ENCODE measurements around the gene AREG. TPM values are rescaled to one million over a fixed set of nuclear protein-coding genes. Genes with fewer than 3 reads are reported as not detected.
A peak's percentile ranks its signal among the peaks of the same experiment; 100 is the strongest.

AREG gene
- total and polyA plus RNA-seq, 9 of the 15 experiments (the other 6 are each of a cell fraction or from before 2014, with no cell fraction given), result 1.4 to 7.7 (median 5.4) TPM

- TF ChIP-seq FOS (IDR thresholded peaks at IDR 0.05; ENCODE audit: extremely low read depth, insufficient read length) (no peak), FOXJ2 (tag; IDR thresholded peaks at IDR 0.05) (no peak), CEBPZ (IDR thresholded peaks at IDR 0.05; ENCODE audit: borderline replicate concordance, low read depth, low read length) (no peak), CEBPB (tag; IDR thresholded peaks at IDR 0.05) (no peak), LCOR (CRISPR knock-in tag; IDR thresholded peaks at IDR 0.05) (peak; percentile 87), HNRNPLL (IDR thresholded peaks at IDR 0.05; ENCODE audit: low read depth, low read length, poor library complexity, severe bottlenecking) (peak; percentile 26), HDAC6 (IDR thresholded peaks at IDR 0.05; ENCODE audit: low read depth, low read length) (no peak), SRSF1 (IDR thresholded peaks at IDR 0.05; ENCODE audit: low read depth, low read length) (no peak), TCF7 (IDR thresholded peaks at IDR 0.05; ENCODE audit: borderline replicate concordance) (no peak), CBFA2T2 (conservative IDR thresholded peaks at IDR 0.05) (no peak), RERE (CRISPR knock-in tag; IDR thresholded peaks at IDR 0.05; ENCODE audit: borderline replicate concordance) (no peak), HNRNPH1 (optimal IDR thresholded peaks at IDR 0.05; ENCODE audit: low read depth, low read length) (no peak), ZNF444 (CRISPR knock-in tag; IDR thresholded peaks at IDR 0.05) (no peak), HDAC2 (IDR thresholded peaks at IDR 0.05) (no peak), SRF (CRISPR knock-in tag; IDR thresholded peaks at IDR 0.05) (peak in 1 of 2 experiments; percentile 10; a peak in 1 of 4 replicates), CGGBP1 (CRISPR knock-in tag; IDR thresholded peaks at IDR 0.05) (no peak), DNMT1 (IDR thresholded peaks at IDR 0.05) (no peak), LEF1 (IDR thresholded peaks at IDR 0.05) (no peak), TRIM24 (IDR thresholded peaks at IDR 0.05) (no peak), DIDO1 (tag; IDR thresholded peaks at IDR 0.05; ENCODE audit: low read depth) (no peak)
Observed at GRCh38 chr4:74444891-74445642, at the start of gene AREG (continued).

All from K562 (cell line).